Osteoblast (primary cell): ENCODE results near the gene CGREF1. TPM values are rescaled to one million over a fixed set of nuclear protein-coding genes. Genes with fewer than 3 reads are reported as not detected.
"Not testable (repeated sequence)": the region's sequence is repeated elsewhere in the genome, so short reads cannot be mapped to it uniquely, and the experiment has no call there.

Experiments used
- DNase-seq: peaks from one replicate; pipeline ENCODE4 v3.0.0; 2011; ENCODE audit warnings: low spot score, mixed read lengths; ENCODE audit not compliant: insufficient read length; ENCODE audit errors: missing footprints
- H2AFZ ChIP-seq: 2 replicates; pipeline ENCODE4 v1.6.0; 2011; ENCODE audit warnings: mild to moderate bottlenecking, low read length
- H3K27ac ChIP-seq: 2 replicates; pipeline ENCODE4 v1.5.1; 2011; ENCODE audit warnings: mild to moderate bottlenecking, low read depth, low read length, moderate library complexity
- H3K27me3 ChIP-seq: 2 replicates; pipeline ENCODE4 v1.6.0; 2012; ENCODE audit warnings: mild to moderate bottlenecking, control low read depth, inconsistent platforms, low read length, moderate library complexity; ENCODE audit not compliant: insufficient read depth
- H3K36me3 ChIP-seq: 2 replicates; pipeline ENCODE4 v1.5.1; 2011; ENCODE audit warnings: mild to moderate bottlenecking, low read length, control low read depth, moderate library complexity; ENCODE audit not compliant: insufficient read depth
- H3K4me1 ChIP-seq: 2 replicates; pipeline ENCODE4 v1.5.1; 2011; ENCODE audit warnings: mild to moderate bottlenecking, low read length, control low read depth, moderate library complexity; ENCODE audit not compliant: insufficient read depth
- H3K4me2 ChIP-seq: 2 replicates; pipeline ENCODE4 v1.6.0; 2011; ENCODE audit warnings: mild to moderate bottlenecking, low read length; ENCODE audit not compliant: insufficient read depth
- H3K4me3 ChIP-seq: fragments of 200-600 bp; sonication (generic); 3 replicates; pipeline ENCODE4 v1.5.1; 2012; ENCODE audit warnings: mild to moderate bottlenecking, low read length, inconsistent platforms; ENCODE audit not compliant: insufficient read depth
- H3K79me2 ChIP-seq: 2 replicates; pipeline ENCODE4 v1.6.0; 2012; ENCODE audit warnings: mild to moderate bottlenecking, low read length, control low read depth, inconsistent platforms; ENCODE audit not compliant: insufficient read depth
- H3K9me3 ChIP-seq: 2 replicates; pipeline ENCODE4 v1.5.1; 2011; ENCODE audit warnings: low read depth, low read length, control low read depth
- H4K20me1 ChIP-seq: 2 replicates; pipeline ENCODE4 v1.6.0; 2012; ENCODE audit warnings: mild to moderate bottlenecking, low read length, control low read depth; ENCODE audit not compliant: insufficient read depth
- total RNA-seq: library from RNA; depleted of rRNA; stranded (reverse); fragments of >200 nt; gene quantifications from 2 replicates; pipeline ENCODE4 v1.2.3, GENCODE V29; 2012
- TF ChIP-seq, protein P1 (sequence below): IDR thresholded peaks from 2 replicates; pipeline ENCODE4 v1.5.1; 2011; ENCODE audit warnings: mild to moderate bottlenecking, low read depth, low read length, moderate library complexity; ENCODE audit errors: extremely low read depth

The CGREF1 gene
- total RNA-seq, 1 donor = 14.5 TPM

DNA sequence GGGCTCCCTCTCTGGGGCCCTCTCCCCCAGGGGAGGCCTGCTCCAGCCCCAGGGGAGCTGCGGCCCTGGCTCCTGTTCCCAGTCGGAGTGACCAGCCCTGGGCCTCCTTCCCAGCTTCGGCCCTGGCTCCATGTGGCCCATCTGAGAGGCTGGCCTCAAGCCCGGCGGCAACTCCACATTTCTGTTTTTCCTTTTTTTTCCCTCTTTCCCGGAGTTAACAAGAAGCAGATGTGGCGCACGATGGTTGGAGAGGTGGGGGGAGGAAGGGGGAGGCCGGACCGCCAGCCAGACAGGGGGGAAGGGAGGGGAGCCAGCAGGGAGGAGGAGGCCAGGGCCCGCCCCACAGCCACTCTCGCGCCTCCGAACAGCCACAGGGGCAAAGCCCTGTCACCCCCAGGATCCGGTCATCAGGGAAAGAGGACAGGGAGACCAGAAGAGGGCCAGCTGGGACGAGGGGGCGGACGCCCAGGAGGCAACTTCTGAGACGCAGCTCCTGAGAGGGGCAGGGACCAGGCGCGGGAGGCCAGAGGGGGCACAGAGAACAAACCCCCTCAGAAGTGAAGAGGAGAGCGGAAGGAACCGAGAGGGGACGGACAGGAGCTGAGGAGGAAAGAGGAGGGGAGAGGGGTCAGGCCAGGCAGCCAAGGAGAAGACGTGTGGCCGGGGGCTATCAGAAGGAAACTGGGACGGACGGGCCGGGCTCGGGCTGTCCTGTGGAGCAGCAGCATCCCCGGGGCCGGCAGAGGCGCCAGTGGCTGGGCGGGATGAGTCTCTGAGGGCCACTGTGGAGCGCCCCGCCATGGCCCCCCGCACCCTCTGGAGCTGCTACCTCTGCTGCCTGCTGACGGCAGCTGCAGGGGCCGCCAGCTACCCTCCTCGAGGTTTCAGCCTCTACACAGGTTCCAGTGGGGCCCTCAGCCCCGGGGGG is 40.4 kb downstream of the CGREF1 start, which contains the start of gene EMILIN1:
Gene EMILIN1, plus strand, starts transcription at position 349 of the 928 bp plus-strand sequence. Its CDS starts 451 bp downstream, at position 800.
- TF ChIP-seq, protein P1, sequence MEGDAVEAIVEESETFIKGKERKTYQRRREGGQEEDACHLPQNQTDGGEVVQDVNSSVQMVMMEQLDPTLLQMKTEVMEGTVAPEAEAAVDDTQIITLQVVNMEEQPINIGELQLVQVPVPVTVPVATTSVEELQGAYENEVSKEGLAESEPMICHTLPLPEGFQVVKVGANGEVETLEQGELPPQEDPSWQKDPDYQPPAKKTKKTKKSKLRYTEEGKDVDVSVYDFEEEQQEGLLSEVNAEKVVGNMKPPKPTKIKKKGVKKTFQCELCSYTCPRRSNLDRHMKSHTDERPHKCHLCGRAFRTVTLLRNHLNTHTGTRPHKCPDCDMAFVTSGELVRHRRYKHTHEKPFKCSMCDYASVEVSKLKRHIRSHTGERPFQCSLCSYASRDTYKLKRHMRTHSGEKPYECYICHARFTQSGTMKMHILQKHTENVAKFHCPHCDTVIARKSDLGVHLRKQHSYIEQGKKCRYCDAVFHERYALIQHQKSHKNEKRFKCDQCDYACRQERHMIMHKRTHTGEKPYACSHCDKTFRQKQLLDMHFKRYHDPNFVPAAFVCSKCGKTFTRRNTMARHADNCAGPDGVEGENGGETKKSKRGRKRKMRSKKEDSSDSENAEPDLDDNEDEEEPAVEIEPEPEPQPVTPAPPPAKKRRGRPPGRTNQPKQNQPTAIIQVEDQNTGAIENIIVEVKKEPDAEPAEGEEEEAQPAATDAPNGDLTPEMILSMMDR = peak; percentile 5
- peak within 1 kb of the TSS; percentile 77 for H3K27ac ChIP-seq
- H3K36me3 ChIP-seq = peaks cover 22% of the 10 kb centered on the region
- peaks cover 29% of the 10 kb centered on the region for H4K20me1 ChIP-seq
- H3K4me3 ChIP-seq = peak within 1 kb of the TSS; percentile 92
- H3K79me2 ChIP-seq = peaks cover 37% of the 10 kb centered on the region
- H2AFZ ChIP-seq = peak within 1 kb of the TSS; percentile 87
- peak within 1 kb of the TSS; percentile 95 for H3K4me2 ChIP-seq
- H3K9me3 ChIP-seq = no peaks in the 10 kb centered on the region
- H3K27me3 ChIP-seq = no peaks in the 10 kb centered on the region
- peaks cover 48% of the 10 kb centered on the region for H3K4me1 ChIP-seq
- DNase-seq = peak; percentile 98

DNA sequence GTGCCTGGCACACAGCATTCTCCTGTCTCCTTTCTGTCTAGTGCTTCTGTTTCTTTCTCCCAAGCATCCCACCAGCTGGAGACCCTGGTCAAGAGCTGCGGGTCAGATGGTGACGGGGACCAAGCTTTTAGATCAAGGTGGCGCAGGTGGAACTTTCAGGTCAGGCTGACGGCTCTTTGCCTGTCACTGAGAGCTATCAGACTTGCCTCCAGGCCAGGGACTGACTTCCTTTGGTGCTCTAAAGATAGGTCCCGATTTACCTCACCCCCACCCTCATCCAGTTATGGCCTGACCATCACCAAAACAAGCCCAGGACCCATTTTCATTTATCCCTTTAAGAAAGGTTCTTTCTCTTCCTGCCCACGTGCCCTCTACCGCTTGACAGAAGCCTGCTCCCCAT is 41.7 kb downstream of the CGREF1 start:
- H3K4me2 ChIP-seq = no peak overlapping the region
- TF ChIP-seq, protein P1 = no peak
- H2AFZ ChIP-seq = no peak overlapping the region
- H4K20me1 ChIP-seq = peaks cover 16% of the 10 kb centered on the region
- H3K79me2 ChIP-seq = peaks cover 37% of the 10 kb centered on the region
- H3K27me3 ChIP-seq = no peaks in the 10 kb centered on the region
- H3K9me3 ChIP-seq = no peaks in the 10 kb centered on the region
- no peak overlapping the region for H3K4me3 ChIP-seq
- H3K36me3 ChIP-seq = peaks cover 9% of the 10 kb centered on the region
- DNase-seq = peak; percentile 51
- peaks cover 59% of the 10 kb centered on the region for H3K4me1 ChIP-seq
- H3K27ac ChIP-seq = no peak overlapping the region

DNA sequence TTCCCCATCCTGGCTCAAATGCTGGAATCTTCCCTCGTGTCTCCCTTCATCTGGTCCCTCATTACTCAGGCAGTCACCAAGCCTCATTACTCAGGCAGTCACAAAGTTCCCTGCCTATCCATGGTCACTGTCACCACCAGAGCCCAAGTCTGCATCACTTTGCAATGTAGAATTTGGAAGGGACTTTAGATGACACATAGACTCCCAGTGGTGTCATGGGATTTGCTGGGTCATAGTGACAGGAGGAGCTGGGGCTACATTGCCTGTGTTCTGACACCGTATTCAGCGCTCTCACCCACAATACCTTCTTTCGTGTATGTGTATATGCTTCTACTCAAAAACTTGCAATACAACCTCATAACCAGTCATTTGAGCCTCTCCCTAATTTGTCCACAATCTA is 42.6 kb downstream of the CGREF1 start:
- no peaks in the 10 kb centered on the region for H3K9me3 ChIP-seq
- no peaks in the 10 kb centered on the region for H3K27me3 ChIP-seq
- no peak overlapping the region for H3K27ac ChIP-seq
- H4K20me1 ChIP-seq = peaks cover 7% of the 10 kb centered on the region
- TF ChIP-seq, protein P1 = no peak
- H3K4me3 ChIP-seq = no peak overlapping the region
- DNase-seq = peak; percentile 46
- H3K36me3 ChIP-seq = peaks cover 1% of the 10 kb centered on the region
- H3K4me2 ChIP-seq = no peak overlapping the region
- H3K79me2 ChIP-seq = peaks cover 30% of the 10 kb centered on the region
- peaks cover 59% of the 10 kb centered on the region for H3K4me1 ChIP-seq
- no peak overlapping the region for H2AFZ ChIP-seq

GRCh38 chr2:27075566-27075871 is 43.4 kb downstream of the CGREF1 start:
- not testable (repeated sequence) for H2AFZ ChIP-seq, H4K20me1 ChIP-seq, H3K36me3 ChIP-seq, H3K4me3 ChIP-seq, H3K27ac ChIP-seq, H3K27me3 ChIP-seq, H3K4me2 ChIP-seq, DNase-seq, H3K9me3 ChIP-seq
- Histone ChIP-seq H3K4me1 (peaks cover 53% of the 10 kb centered on the region), H3K79me2 (peaks cover 30% of the 10 kb centered on the region)
